ENCODE data around the gene CDH2. TPM values are rescaled to one million over a fixed set of nuclear protein-coding genes. Genes with fewer than 3 reads are reported as not detected.

CDH2 gene
- total RNA-seq, 1 experiment from 2014 or later: 42.3 TPM

DNA sequence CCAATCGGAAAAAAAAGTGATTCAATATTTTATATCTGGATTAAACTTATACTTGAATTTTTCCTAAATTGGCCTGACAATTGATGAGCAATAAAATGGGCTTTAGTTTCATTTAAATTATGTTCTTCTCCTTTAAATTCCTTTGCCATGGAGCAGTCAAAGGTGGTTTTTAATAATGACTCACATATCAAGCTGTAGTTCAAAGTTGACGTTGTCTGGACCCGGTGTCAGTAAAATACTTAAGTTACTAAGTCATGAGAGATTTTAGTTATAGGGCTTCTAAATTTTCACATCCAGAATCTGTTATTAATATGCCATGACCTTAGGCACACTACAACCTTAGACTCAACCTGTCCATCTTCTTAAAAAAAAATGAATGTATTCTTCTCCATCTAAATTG lies 62.5 kb downstream of the CDH2 start:
- TF ChIP-seq, protein P1, sequence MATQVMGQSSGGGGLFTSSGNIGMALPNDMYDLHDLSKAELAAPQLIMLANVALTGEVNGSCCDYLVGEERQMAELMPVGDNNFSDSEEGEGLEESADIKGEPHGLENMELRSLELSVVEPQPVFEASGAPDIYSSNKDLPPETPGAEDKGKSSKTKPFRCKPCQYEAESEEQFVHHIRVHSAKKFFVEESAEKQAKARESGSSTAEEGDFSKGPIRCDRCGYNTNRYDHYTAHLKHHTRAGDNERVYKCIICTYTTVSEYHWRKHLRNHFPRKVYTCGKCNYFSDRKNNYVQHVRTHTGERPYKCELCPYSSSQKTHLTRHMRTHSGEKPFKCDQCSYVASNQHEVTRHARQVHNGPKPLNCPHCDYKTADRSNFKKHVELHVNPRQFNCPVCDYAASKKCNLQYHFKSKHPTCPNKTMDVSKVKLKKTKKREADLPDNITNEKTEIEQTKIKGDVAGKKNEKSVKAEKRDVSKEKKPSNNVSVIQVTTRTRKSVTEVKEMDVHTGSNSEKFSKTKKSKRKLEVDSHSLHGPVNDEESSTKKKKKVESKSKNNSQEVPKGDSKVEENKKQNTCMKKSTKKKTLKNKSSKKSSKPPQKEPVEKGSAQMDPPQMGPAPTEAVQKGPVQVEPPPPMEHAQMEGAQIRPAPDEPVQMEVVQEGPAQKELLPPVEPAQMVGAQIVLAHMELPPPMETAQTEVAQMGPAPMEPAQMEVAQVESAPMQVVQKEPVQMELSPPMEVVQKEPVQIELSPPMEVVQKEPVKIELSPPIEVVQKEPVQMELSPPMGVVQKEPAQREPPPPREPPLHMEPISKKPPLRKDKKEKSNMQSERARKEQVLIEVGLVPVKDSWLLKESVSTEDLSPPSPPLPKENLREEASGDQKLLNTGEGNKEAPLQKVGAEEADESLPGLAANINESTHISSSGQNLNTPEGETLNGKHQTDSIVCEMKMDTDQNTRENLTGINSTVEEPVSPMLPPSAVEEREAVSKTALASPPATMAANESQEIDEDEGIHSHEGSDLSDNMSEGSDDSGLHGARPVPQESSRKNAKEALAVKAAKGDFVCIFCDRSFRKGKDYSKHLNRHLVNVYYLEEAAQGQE (IDR thresholded peaks at IDR 0.05; ENCODE audit: insufficient read depth in 1 of 2, low read depth in 2 of 2, low read length in 1 of 2): no peak
- TF ChIP-seq TCF7L2 (IDR thresholded peaks at IDR 0.05; ENCODE audit: low read depth, low read length) (no peak), SIN3A (IDR thresholded peaks at IDR 0.05; ENCODE audit: borderline replicate concordance, insufficient read depth, low read depth, low read length) (no peak), POLR2AphosphoS5 (IDR thresholded peaks at IDR 0.05; ENCODE audit: low read depth, low read length) (no peak)
- TF ChIP-seq, protein P2, sequence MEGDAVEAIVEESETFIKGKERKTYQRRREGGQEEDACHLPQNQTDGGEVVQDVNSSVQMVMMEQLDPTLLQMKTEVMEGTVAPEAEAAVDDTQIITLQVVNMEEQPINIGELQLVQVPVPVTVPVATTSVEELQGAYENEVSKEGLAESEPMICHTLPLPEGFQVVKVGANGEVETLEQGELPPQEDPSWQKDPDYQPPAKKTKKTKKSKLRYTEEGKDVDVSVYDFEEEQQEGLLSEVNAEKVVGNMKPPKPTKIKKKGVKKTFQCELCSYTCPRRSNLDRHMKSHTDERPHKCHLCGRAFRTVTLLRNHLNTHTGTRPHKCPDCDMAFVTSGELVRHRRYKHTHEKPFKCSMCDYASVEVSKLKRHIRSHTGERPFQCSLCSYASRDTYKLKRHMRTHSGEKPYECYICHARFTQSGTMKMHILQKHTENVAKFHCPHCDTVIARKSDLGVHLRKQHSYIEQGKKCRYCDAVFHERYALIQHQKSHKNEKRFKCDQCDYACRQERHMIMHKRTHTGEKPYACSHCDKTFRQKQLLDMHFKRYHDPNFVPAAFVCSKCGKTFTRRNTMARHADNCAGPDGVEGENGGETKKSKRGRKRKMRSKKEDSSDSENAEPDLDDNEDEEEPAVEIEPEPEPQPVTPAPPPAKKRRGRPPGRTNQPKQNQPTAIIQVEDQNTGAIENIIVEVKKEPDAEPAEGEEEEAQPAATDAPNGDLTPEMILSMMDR (IDR thresholded peaks at IDR 0.05): no peak
- no TSS peak for BruUV-seq (replicated peaks)
- in situ Hi-C loops (cut with HindIII; ENCODE audit: low pct_unique_long_range_greater_than_20kb, low sequenced_read_pairs) (no loop called here), intact Hi-C loops (cut with micrococcal nuclease; ENCODE audit: unreplicated experiment) (no loop called here)
- ATAC-seq: no peak
- H3K4me3 ChIP-seq (ENCODE audit: low read depth in 2 of 2, low read length in 2 of 2): no peak overlapping the region
- no peaks in the 10 kb centered on the region for H3K9me3 ChIP-seq (ENCODE audit: control insufficient read depth, insufficient read depth, low read depth, low read length)
- ChIA-PET CTCF (no interaction called here), POLR2A (interaction anchor here (0.6 kb wide), 1 partner anchor 142 kb away, joined by 3 read pairs; no protein-coding TSS in a partner anchor)
- no peak overlapping the region for H3K27ac ChIP-seq (ENCODE audit: low read length)
- no peaks in the 10 kb centered on the region for H3K36me3 ChIP-seq (ENCODE audit: control insufficient read depth, insufficient read depth, low read length)
- peaks cover 7% of the 10 kb centered on the region; the same call in 1 of the 2 replicates for H3K4me1 ChIP-seq (ENCODE audit: control insufficient read depth, insufficient read depth, low read length)
- DNase-seq (ENCODE audit: low read depth, low spot score): no peak
- no peaks in the 10 kb centered on the region for H3K27me3 ChIP-seq (ENCODE audit: control insufficient read depth, insufficient read depth, low read length)

DNA sequence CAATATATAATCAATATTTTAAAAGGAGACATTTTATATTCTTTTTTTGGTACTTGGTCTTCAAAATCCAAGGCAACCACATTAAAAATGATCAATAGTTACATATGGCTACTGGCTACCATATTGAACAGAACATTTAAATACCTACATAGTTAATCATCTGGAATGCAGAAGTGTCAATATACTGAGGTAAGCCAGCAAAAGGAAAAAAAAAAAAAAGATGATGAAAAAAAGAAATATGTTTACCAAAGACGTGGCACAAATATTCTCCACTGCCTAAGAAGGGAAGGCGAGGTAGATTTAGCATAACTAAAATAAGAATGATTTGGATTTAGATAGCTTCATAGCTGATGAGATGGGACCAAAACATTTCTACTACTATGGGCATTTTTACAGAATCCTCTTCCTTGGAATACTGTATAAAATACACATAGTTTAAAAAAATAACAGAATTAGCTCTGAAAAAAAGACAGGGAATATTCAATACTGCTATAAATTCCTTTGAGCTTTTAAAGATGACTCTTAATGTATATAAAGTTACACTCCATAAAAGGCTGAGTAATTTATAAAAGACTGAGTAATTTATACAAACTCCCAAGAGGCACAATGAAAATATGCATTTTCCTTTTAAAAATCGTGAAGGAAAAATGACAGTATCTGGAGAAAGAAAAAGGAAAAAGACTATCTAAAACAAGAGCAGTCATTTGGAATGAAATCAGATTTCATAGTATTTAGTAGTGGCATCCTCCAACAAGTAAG lies 63.5 kb downstream of the CDH2 start:
- ChIA-PET POLR2A (no interaction called here), CTCF (no interaction called here)
- intact Hi-C loops (cut with micrococcal nuclease; ENCODE audit: unreplicated experiment): no loop called here
- H3K27ac ChIP-seq (ENCODE audit: low read length): no peak overlapping the region
- no peak for DNase-seq (ENCODE audit: low read depth, low spot score)
- no peaks in the 10 kb centered on the region for H3K9me3 ChIP-seq (ENCODE audit: control insufficient read depth, insufficient read depth, low read depth, low read length)
- H3K27me3 ChIP-seq (ENCODE audit: control insufficient read depth, insufficient read depth, low read length): no peaks in the 10 kb centered on the region
- ATAC-seq: no peak
- no peak overlapping the region for H3K4me3 ChIP-seq (ENCODE audit: low read depth in 2 of 2, low read length in 2 of 2)
- BruUV-seq (replicated peaks): no TSS peak
- peaks cover 7% of the 10 kb centered on the region; the same call in 1 of the 2 replicates for H3K4me1 ChIP-seq (ENCODE audit: control insufficient read depth, insufficient read depth, low read length)
- in situ Hi-C loops (cut with HindIII; ENCODE audit: low pct_unique_long_range_greater_than_20kb, low sequenced_read_pairs): no loop called here
- no peaks in the 10 kb centered on the region for H3K36me3 ChIP-seq (ENCODE audit: control insufficient read depth, insufficient read depth, low read length)
- TF ChIP-seq, protein P1 (IDR thresholded peaks at IDR 0.05; ENCODE audit: insufficient read depth in 1 of 2, low read depth in 2 of 2, low read length in 1 of 2): no peak
- TF ChIP-seq, protein P2 (IDR thresholded peaks at IDR 0.05): no peak
- TF ChIP-seq POLR2AphosphoS5 (IDR thresholded peaks at IDR 0.05; ENCODE audit: low read depth, low read length): no peak
- no peak for TF ChIP-seq TCF7L2 (IDR thresholded peaks at IDR 0.05; ENCODE audit: low read depth, low read length)
- no peak for TF ChIP-seq SIN3A (IDR thresholded peaks at IDR 0.05; ENCODE audit: borderline replicate concordance, insufficient read depth, low read depth, low read length)
